Muscle layer of duodenum (tissue), 2 donors: ENCODE results near the gene SCN3A.

Experiments used
- H3K27ac ChIP-seq: one replicate; pipeline ENCODE4 v1.7.0; 2013; ENCODE audit warnings: mild to moderate bottlenecking, low read length
- H3K27me3 ChIP-seq: one replicate; pipeline ENCODE4 v1.7.0; 2013; ENCODE audit warnings: low read depth, mild to moderate bottlenecking, control low read depth, low read length
- H3K36me3 ChIP-seq, 2 donors: one replicate each; pipeline ENCODE4 v1.7.0; 2013; ENCODE audit warnings: low read length in 2 of 2, control low read depth in 1 of 2, mild to moderate bottlenecking in 1 of 2; ENCODE audit not compliant: insufficient read depth in 2 of 2, control insufficient read depth in 1 of 2
- H3K4me1 ChIP-seq, 2 donors: one replicate each; pipeline ENCODE4 v1.7.0; 2013; ENCODE audit warnings: low read length in 2 of 2, mild to moderate bottlenecking in 2 of 2, control low read depth in 1 of 2, moderate library complexity in 1 of 2; ENCODE audit not compliant: insufficient read depth in 2 of 2, control insufficient read depth in 1 of 2
- H3K4me3 ChIP-seq, 2 donors: one replicate each; pipeline ENCODE4 v1.7.0; 2013; ENCODE audit warnings: low read length in 2 of 2, low read depth in 1 of 2, mild to moderate bottlenecking in 1 of 2
- H3K9me3 ChIP-seq, 2 donors: one replicate each; pipeline ENCODE4 v1.7.0; 2013; ENCODE audit warnings: low read length in 2 of 2, control low read depth in 1 of 2, mild to moderate bottlenecking in 1 of 2; ENCODE audit not compliant: control insufficient read depth in 1 of 2
- donor health status: healthy.

Gene SCN3A

DNA sequence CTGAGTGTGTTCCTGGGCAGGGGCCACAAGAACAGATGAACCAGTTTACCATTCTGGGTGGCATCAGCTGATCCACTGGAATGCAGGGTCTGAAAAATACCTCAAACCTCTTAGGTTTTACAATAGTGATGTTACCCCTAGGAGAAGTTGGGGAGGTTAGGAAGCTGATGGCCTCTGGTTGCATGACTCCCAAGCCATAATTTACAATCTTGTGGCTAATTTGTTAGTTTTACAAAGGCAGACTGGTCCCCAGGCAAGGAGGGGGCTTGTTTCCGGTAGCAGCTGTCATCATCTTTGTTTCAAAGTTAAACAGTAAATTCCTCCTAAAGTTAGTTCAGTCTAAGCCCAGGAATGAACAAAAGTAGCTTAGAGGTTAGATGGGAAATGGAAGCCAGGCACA lies 134.7 kb downstream of the SCN3A start:
- H3K9me3 ChIP-seq: peaks cover 0 to 6% of the 10 kb centered on the region in 2 donors
- no peaks in the 10 kb centered on the region for H3K27me3 ChIP-seq
- H3K36me3 ChIP-seq: no peaks in the 10 kb centered on the region
- H3K4me3 ChIP-seq: no peak overlapping the region
- H3K27ac ChIP-seq: no peak overlapping the region
- no peaks in the 10 kb centered on the region for H3K4me1 ChIP-seq

DNA sequence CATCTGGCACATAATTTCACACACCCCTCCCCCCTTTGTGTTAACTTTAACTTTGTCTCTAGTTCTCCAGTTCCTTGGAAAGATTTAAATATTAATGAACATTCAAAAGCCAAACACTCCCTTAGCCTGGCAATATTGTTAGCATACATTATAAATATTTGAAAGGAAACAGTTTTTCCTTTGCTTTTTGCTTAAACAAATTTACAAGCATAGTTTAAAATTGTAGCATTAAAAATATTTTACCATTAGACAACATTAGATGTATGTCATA lies 135.4 kb downstream of the SCN3A start:
- H3K9me3 ChIP-seq: peaks cover 0 to under 1% of the 10 kb centered on the region in 2 donors
- peak overlapping the region; percentile 8 to 35 for H3K4me3 ChIP-seq
- no peaks in the 10 kb centered on the region for H3K27me3 ChIP-seq
- H3K36me3 ChIP-seq: no peaks in the 10 kb centered on the region
- no peak overlapping the region for H3K27ac ChIP-seq
- H3K4me1 ChIP-seq: no peaks in the 10 kb centered on the region

- Histone ChIP-seq H3K27ac (no peak overlapping the region), H3K9me3 (no peaks in the 10 kb centered on the region), H3K4me3 (peak overlapping the region; percentile 8 to 35), H3K36me3 (no peaks in the 10 kb centered on the region), H3K27me3 (no peaks in the 10 kb centered on the region), H3K4me1 (no peaks in the 10 kb centered on the region)
These were observed 136.0 kb downstream of the SCN3A start for GRCh38 chr2:165067643-165068486.

GRCh38 chr2:165064743-165065142 lies 139.1 kb downstream of the SCN3A start:
- Histone ChIP-seq H3K4me1 (no peaks in the 10 kb centered on the region), H3K36me3 (no peaks in the 10 kb centered on the region), H3K9me3 (no peaks in the 10 kb centered on the region), H3K27ac (no peak overlapping the region), H3K27me3 (no peaks in the 10 kb centered on the region), H3K4me3 (no peak overlapping the region)

DNA sequence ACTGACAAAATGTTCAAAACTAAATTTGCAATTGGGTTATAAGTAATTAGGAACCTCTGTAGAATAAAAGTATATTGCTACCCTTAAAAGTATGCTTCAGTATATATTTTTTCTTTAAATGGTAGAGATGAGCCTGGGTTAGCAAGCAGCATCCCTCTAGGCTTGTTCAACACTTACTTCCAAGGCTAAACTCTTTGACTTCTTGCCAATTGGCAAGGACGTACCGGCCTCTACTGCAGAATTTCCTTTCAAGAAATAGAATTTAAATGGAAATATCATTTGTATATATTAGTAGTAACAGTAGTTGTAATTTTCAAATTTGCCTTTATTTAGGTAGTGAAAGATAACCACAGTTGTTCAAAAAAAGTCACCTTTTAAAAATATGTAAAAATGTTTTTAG lies 143.4 kb downstream of the SCN3A start:
- no peaks in the 10 kb centered on the region for H3K36me3 ChIP-seq
- H3K27me3 ChIP-seq: no peaks in the 10 kb centered on the region
- no peak overlapping the region for H3K27ac ChIP-seq
- H3K4me1 ChIP-seq: no peaks in the 10 kb centered on the region
- H3K9me3 ChIP-seq: no peaks in the 10 kb centered on the region
- no peak overlapping the region for H3K4me3 ChIP-seq

DNA sequence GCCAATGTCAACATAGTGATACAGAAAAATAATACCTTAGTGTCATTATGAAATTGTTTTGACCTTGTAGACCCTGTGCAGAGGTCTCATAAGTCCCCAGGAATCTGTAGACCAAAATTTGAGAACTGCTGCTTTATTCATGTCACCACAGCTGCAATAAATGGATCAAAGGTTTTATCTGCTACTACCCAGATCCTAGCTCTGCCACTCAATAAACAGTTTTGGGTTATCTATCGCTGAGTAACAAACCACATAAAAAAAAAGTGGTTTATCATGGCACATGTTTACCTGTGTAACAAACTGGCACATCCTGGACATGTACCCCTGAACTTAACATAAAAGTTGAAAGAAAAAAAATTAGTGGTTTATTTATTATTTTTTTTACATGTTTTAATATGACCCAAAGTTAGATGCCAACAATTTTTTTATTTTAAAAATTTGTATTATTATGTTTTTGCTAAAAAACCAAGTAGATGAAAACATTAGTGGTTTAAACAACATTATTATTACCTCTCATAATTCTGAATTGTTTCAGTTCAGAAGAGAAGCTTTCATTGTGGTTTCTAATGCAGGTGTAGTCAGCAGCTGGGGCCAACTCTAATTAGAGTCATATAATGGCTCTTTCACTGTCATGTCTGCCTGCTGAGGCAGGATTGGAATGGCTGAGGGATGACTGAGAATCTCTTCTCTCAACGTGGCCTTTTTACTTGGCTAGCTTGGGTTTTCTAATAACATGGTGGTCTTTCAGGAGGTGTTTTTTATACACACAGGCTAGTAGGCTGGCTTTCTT lies 145.2 kb downstream of the SCN3A start:
- no peaks in the 10 kb centered on the region for H3K36me3 ChIP-seq
- no peak overlapping the region for H3K27ac ChIP-seq
- no peak overlapping the region for H3K4me3 ChIP-seq
- H3K27me3 ChIP-seq: no peaks in the 10 kb centered on the region
- H3K9me3 ChIP-seq: no peaks in the 10 kb centered on the region
- no peaks in the 10 kb centered on the region for H3K4me1 ChIP-seq

- H3K27me3 ChIP-seq: no peaks in the 10 kb centered on the region
- H3K36me3 ChIP-seq: no peaks in the 10 kb centered on the region
- H3K4me1 ChIP-seq: no peaks in the 10 kb centered on the region
- H3K27ac ChIP-seq: no peak overlapping the region
- H3K9me3 ChIP-seq: no peaks in the 10 kb centered on the region
- no peak overlapping the region for H3K4me3 ChIP-seq
These were observed 145.9 kb downstream of the SCN3A start for GRCh38 chr2:165057931-165058330.

DNA sequence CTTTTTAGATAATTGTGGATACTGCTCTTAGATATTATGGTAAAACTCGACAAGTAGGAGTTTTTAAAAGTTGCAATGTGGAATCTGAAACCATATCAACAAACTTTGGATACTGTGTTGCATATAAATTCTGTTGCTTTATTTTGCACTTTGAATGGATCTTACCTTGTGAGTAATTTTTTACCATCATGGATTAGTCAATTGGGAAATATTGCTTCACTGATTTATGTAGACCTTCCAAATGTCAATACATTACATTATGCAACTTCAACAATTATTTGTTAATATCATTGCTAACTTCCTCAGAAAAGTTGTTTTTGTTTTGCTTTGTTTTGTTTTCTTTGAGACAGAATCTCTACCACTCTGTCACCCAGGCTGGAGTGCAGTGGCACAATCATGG lies 146.5 kb downstream of the SCN3A start:
- no peaks in the 10 kb centered on the region for H3K9me3 ChIP-seq
- H3K27ac ChIP-seq: no peak overlapping the region
- H3K27me3 ChIP-seq: no peaks in the 10 kb centered on the region
- H3K4me1 ChIP-seq: no peaks in the 10 kb centered on the region
- no peak overlapping the region for H3K4me3 ChIP-seq
- H3K36me3 ChIP-seq: no peaks in the 10 kb centered on the region

DNA sequence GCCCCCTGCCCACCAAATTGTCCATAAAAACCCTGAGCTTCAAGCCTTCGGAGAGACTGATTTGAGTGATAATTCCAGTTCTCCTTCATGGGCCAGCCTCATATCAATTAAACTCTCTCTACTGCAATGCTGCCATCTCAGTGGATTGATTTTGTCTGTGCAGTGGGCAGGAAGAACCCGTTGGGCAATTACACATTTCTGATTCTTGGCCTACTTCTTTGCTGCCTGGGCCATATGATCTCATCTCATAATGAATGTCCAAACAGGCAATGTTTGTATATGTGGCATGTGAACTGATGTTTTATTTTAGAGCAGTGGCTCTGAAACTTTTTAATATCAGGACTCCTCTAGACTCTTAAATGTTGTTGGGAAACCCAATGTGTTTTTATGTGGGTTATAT lies 147.3 kb downstream of the SCN3A start:
- Histone ChIP-seq H3K27me3 (no peaks in the 10 kb centered on the region), H3K9me3 (no peaks in the 10 kb centered on the region), H3K4me1 (no peaks in the 10 kb centered on the region), H3K36me3 (no peaks in the 10 kb centered on the region), H3K27ac (no peak overlapping the region), H3K4me3 (no peak overlapping the region)

DNA sequence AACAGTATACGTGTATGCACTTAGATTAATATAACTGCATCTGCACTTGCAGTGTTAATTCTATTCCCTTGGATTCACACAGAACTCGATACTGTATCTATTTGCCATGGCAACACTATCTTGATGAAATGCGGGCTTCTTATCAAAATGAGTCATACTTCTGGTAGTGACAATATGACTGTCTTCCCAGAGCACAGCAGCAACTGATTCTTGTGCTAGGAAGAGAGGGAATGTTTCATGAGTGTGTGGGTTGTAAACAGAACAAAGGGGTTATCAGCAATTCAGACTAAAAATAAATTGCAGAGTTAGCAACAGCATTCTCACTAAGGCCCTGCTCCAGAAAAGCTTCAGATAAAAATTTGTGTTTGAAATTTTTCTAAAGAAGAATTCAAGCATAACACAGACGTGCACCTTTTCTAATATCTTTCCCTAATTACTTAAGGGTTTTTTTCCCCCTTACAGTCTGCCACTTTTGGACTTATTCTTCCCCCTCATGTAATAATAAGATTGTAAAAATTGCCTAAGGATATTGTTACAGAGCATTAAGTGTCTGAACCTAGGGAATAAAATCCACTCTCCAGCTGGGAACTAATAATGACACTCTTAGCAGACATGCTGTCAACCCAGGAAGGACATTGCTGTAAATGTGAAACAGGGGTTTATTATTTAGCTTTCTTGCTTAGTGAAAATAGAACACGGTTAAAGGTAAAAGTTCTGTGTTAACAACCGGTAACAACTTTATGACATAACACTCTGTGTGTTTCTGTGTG lies 148.6 kb downstream of the SCN3A start:
- no peak overlapping the region for H3K4me3 ChIP-seq
- no peak overlapping the region for H3K27ac ChIP-seq
- no peaks in the 10 kb centered on the region for H3K27me3 ChIP-seq
- H3K4me1 ChIP-seq: no peaks in the 10 kb centered on the region
- no peaks in the 10 kb centered on the region for H3K9me3 ChIP-seq
- no peaks in the 10 kb centered on the region for H3K36me3 ChIP-seq

GRCh38 chr2:165054652-165055051 lies 149.2 kb downstream of the SCN3A start:
- Histone ChIP-seq H3K9me3 (no peaks in the 10 kb centered on the region), H3K36me3 (no peaks in the 10 kb centered on the region), H3K27me3 (no peaks in the 10 kb centered on the region), H3K4me1 (no peaks in the 10 kb centered on the region), H3K27ac (no peak overlapping the region), H3K4me3 (no peak overlapping the region)
